HepG2 (cell line): ENCODE results near the gene DGAT2. TPM values are rescaled to one million over a fixed set of nuclear protein-coding genes. Genes with fewer than 3 reads are reported as not detected.

ENCODE experiments used
- FLYWCH1 ChIP-seq: sonication (generic); formaldehyde crosslinking; IDR thresholded peaks from 2 replicates; pipeline ENCODE4 v1.8.1; 2023; ENCODE audit warnings: mild to moderate bottlenecking, missing genetic modification reagents
- GMEB2 ChIP-seq: IDR thresholded peaks from 2 replicates; pipeline ENCODE4 v1.6.1; 2016; ENCODE audit warnings: missing biosample characterization, missing genetic modification reagents, low read depth
- IRF2 ChIP-seq: IDR thresholded peaks from 2 replicates; pipeline ENCODE4 v1.6.1; 2018; ENCODE audit warnings: missing genetic modification reagents, missing compliant biosample characterization
- ISL2 ChIP-seq: sonication (generic); formaldehyde crosslinking; IDR thresholded peaks from 2 replicates; pipeline ENCODE4 v1.5.0; 2020; ENCODE audit warnings: missing genetic modification reagents
- MLX ChIP-seq: IDR thresholded peaks from 2 replicates; pipeline ENCODE4 v1.6.1; 2016
- NFAT5 ChIP-seq: sonication (generic); formaldehyde crosslinking; IDR thresholded peaks from 2 replicates; pipeline ENCODE4 v1.4.0; 2020; ENCODE audit warnings: missing genetic modification reagents
- RARA ChIP-seq: IDR thresholded peaks from 2 replicates; pipeline ENCODE4 v1.6.1; 2016; ENCODE audit warnings: missing genetic modification reagents, missing compliant biosample characterization
- ZBTB49 ChIP-seq: sonication (generic); formaldehyde crosslinking; IDR thresholded peaks from 2 replicates; pipeline ENCODE4 v1.4.0; 2020; ENCODE audit warnings: missing genetic modification reagents, borderline replicate concordance
- ZNF34 ChIP-seq: sonication (generic); formaldehyde crosslinking; IDR thresholded peaks from 2 replicates; pipeline ENCODE4 v1.4.0; 2020; ENCODE audit warnings: mild to moderate bottlenecking, missing genetic modification reagents, borderline replicate concordance
- ZNF800 ChIP-seq: sonication (generic); formaldehyde crosslinking; IDR thresholded peaks from 2 replicates; pipeline ENCODE4 v1.4.0; 2020; ENCODE audit warnings: missing genetic modification reagents
- polyA plus RNA-seq, 8 experiments: library from polyadenylated mRNA; depleted of rRNA in 3 of 8; stranded (reverse) in 7 of 8; unstranded in 1 of 8; fragments of >200 nt; fragmentation: Illumina TruSeq in 4 of 8; extraction: Trizol in 4 of 8; gene quantifications; 2 replicates each; pipeline versions ENCODE4 v1.2.1 to v1.2.3, GENCODE V29; 2011 to 2016; ENCODE audit warnings: low read depth in 4 of 8, missing spikeins in 1 of 8, mixed read lengths in 1 of 8; ENCODE audit not compliant: insufficient read depth in 1 of 8
- total RNA-seq, 5 experiments: library from RNA; depleted of rRNA; stranded (reverse); fragments of >200 nt; fragmentation: Illumina TruSeq; extraction: Trizol; gene quantifications; 2 replicates each; pipeline ENCODE4 v1.2.3, GENCODE V29; 2016; ENCODE audit warnings: low read depth in 1 of 5

Gene DGAT2
- total and polyA plus RNA-seq, 2 of the 13 experiments (the other 11 are each of a cell fraction or from before 2014, with no cell fraction given) = 39.0 to 65.6 TPM

- TF ChIP-seq FLYWCH1 (CRISPR knock-in tag) = no peak
- TF ChIP-seq ISL2 (CRISPR knock-in tag) = no peak
- no peak; the same call in 1 of the 2 replicates for TF ChIP-seq MLX (CRISPR knock-in tag)
- TF ChIP-seq NFAT5 (CRISPR knock-in tag) = no peak
- no peak for TF ChIP-seq ZNF800
- TF ChIP-seq ZNF34 (CRISPR knock-in tag) = no peak
- peak; percentile 45; the same call in 1 of the 2 replicates for TF ChIP-seq IRF2 (CRISPR knock-in tag)
- TF ChIP-seq GMEB2 (CRISPR knock-in tag) = no peak
- no peak for TF ChIP-seq ZBTB49 (CRISPR knock-in tag)
- TF ChIP-seq RARA (CRISPR knock-in tag) = peak; percentile 58
Observed at GRCh38 chr11:75734491-75735180, 33.9 kb upstream of the DGAT2 start (continued).
